ENCODE measurements around the gene PPP1R8.
"Not testable (repeated sequence)": the region's sequence is repeated elsewhere in the genome, so short reads cannot be mapped to it uniquely, and the experiment has no call there.

Gene PPP1R8

GRCh38 chr1:27833470-27833869, 2.9 kb downstream of the PPP1R8 start:
- DNase-seq, result no peak

- DNase-seq, result no peak
Measured at GRCh38 chr1:27835046-27835445, 4.5 kb downstream of the PPP1R8 start.

- no peak for DNase-seq
Measured at GRCh38 chr1:27835501-27835900, 4.9 kb downstream of the PPP1R8 start.

- DNase-seq, result no peak
Measured at GRCh38 chr1:27849951-27850350, 19.4 kb downstream of the PPP1R8 start.

GRCh38 chr1:27855085-27855484, 24.5 kb downstream of the PPP1R8 start:
- no peak for DNase-seq

- DNase-seq, result no peak
Measured at GRCh38 chr1:27856561-27857343, 26.2 kb downstream of the PPP1R8 start.

GRCh38 chr1:27857552-27857951, 27.0 kb downstream of the PPP1R8 start:
- not testable (repeated sequence) for DNase-seq

GRCh38 chr1:27858072-27858948, 27.7 kb downstream of the PPP1R8 start:
- DNase-seq, result peak; percentile 59 to 82 (median 73)

GRCh38 chr1:27858949-27859576, 28.5 kb downstream of the PPP1R8 start:
- DNase-seq, result no peak

GRCh38 chr1:27861436-27861835, 30.9 kb downstream of the PPP1R8 start:
- DNase-seq, result no peak

- DNase-seq, result no peak
Measured at GRCh38 chr1:27862004-27862403, 31.4 kb downstream of the PPP1R8 start.

GRCh38 chr1:27862671-27863537, 32.3 kb downstream of the PPP1R8 start:
- no peak for DNase-seq

GRCh38 chr1:27863538-27863915, 32.9 kb downstream of the PPP1R8 start:
- no peak for DNase-seq

- peak in 1 of 5 experiments; percentile 12 for DNase-seq
Measured at GRCh38 chr1:27864264-27864895, 33.8 kb downstream of the PPP1R8 start.

GRCh38 chr1:27865821-27866220, 35.2 kb downstream of the PPP1R8 start:
- DNase-seq, result no peak

- no peak for DNase-seq
Measured at GRCh38 chr1:27868556-27868931, 38.0 kb downstream of the PPP1R8 start.

- DNase-seq, result peak; percentile 22 to 96 (median 48)
Measured at GRCh38 chr1:27868932-27869718, 38.5 kb downstream of the PPP1R8 start.

GRCh38 chr1:27869719-27870085, 39.1 kb downstream of the PPP1R8 start:
- DNase-seq, result peak in 1 of 5 experiments; percentile 19

- DNase-seq, result not testable (repeated sequence)
Measured at GRCh38 chr1:27871076-27871475, 40.5 kb downstream of the PPP1R8 start.

GRCh38 chr1:27872059-27872801, 41.6 kb downstream of the PPP1R8 start, which contains the start of gene THEMIS2:
THEMIS2 (plus strand) TSS chr1:27872544; CDS start chr1:27872572, 28 bp downstream.
- peak; percentile 46 to 83 (median 78) for DNase-seq
